ENCODE measurements around the gene CBLL1. TPM values are rescaled to one million over a fixed set of nuclear protein-coding genes. Genes with fewer than 3 reads are reported as not detected.

Gene CBLL1
- total and polyA plus RNA-seq, 2 donors from 2014 or later: 5.6 to 22.4 TPM

DNA sequence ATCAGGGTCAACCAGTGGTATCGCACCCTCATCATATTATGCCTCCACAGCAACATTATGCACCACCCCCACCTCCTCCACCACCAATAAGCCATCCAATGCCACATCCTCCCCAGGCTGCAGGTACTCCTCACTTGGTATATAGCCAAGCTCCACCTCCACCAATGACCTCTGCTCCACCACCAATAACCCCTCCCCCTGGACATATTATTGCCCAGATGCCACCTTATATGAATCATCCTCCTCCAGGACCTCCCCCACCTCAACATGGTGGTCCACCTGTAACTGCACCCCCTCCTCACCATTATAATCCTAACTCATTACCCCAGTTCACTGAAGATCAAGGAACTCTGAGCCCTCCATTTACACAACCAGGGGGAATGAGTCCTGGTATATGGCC, 14.7 kb downstream of the CBLL1 start:
- Histone ChIP-seq H3K4me1 (ENCODE audit: control insufficient read depth in 2 of 3, insufficient read depth in 2 of 3, low read depth in 1 of 3, low read length in 3 of 3) (no peaks in the 10 kb centered on the region), H3K27ac (ENCODE audit: low read depth in 2 of 2, low read length in 2 of 2) (no peak overlapping the region), H3K9ac (ENCODE audit: low read length in 3 of 3) (no peak overlapping the region), H3K9me3 (ENCODE audit: control insufficient read depth in 2 of 3, insufficient read depth in 1 of 3, low read length in 3 of 3) (no peaks in the 10 kb centered on the region), H3K4me3 (ENCODE audit: low read length in 3 of 3) (no peak overlapping the region), H3K27me3 (ENCODE audit: control insufficient read depth, insufficient read depth, low read length) (no peaks in the 10 kb centered on the region), H3K36me3 (ENCODE audit: control insufficient read depth in 2 of 3, insufficient read depth in 3 of 3, low read length in 3 of 3) (peaks cover 5 to 36% (median 19%) of the 10 kb centered on the region in 3 donors)
- intact Hi-C loops (cut with DNase I): no loop called here
- no peak for DNase-seq
- TF ChIP-seq, protein P1, sequence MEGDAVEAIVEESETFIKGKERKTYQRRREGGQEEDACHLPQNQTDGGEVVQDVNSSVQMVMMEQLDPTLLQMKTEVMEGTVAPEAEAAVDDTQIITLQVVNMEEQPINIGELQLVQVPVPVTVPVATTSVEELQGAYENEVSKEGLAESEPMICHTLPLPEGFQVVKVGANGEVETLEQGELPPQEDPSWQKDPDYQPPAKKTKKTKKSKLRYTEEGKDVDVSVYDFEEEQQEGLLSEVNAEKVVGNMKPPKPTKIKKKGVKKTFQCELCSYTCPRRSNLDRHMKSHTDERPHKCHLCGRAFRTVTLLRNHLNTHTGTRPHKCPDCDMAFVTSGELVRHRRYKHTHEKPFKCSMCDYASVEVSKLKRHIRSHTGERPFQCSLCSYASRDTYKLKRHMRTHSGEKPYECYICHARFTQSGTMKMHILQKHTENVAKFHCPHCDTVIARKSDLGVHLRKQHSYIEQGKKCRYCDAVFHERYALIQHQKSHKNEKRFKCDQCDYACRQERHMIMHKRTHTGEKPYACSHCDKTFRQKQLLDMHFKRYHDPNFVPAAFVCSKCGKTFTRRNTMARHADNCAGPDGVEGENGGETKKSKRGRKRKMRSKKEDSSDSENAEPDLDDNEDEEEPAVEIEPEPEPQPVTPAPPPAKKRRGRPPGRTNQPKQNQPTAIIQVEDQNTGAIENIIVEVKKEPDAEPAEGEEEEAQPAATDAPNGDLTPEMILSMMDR (IDR thresholded peaks at IDR 0.05; ENCODE audit: borderline replicate concordance, extremely low read depth, insufficient read depth): no peak
- FAIRE-seq: no peak

DNA sequence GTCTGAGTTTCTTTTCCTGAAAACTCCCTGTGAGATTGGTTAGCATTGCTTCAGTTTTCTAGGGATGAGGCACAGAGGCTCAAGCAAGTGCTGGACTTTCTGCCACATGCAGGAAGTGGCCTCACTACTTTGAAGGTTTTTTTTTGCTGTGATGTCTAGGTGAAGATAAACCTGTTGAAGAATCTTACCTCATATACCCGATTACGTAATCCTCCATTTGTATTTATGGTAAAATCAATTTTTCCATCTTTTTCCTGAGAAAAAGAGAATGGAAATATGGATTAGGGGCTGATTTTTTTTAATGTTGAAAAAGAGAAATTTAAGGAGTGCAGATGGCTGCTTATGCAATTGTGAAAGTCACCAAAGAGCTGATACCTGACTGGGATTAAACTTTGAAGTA, 23.4 kb downstream of the CBLL1 start:
- DNase-seq (no peak), FAIRE-seq (no peak)
- TF ChIP-seq, protein P1 (IDR thresholded peaks at IDR 0.05; ENCODE audit: borderline replicate concordance, extremely low read depth, insufficient read depth): no peak
- H3K27me3 ChIP-seq (ENCODE audit: control insufficient read depth, insufficient read depth, low read length): no peaks in the 10 kb centered on the region
- no peaks in the 10 kb centered on the region for H3K36me3 ChIP-seq (ENCODE audit: control insufficient read depth in 2 of 3, insufficient read depth in 3 of 3, low read length in 3 of 3)
- no peaks in the 10 kb centered on the region for H3K9me3 ChIP-seq (ENCODE audit: control insufficient read depth in 2 of 3, insufficient read depth in 1 of 3, low read length in 3 of 3)
- no peak overlapping the region for H3K4me3 ChIP-seq (ENCODE audit: low read length in 3 of 3)
- H3K9ac ChIP-seq (ENCODE audit: low read length in 3 of 3): no peak overlapping the region
- no peaks in the 10 kb centered on the region for H3K4me1 ChIP-seq (ENCODE audit: control insufficient read depth in 2 of 3, insufficient read depth in 2 of 3, low read depth in 1 of 3, low read length in 3 of 3)
- intact Hi-C loops (cut with DNase I): no loop called here
- H3K27ac ChIP-seq (ENCODE audit: low read depth in 2 of 2, low read length in 2 of 2): no peak overlapping the region

DNA sequence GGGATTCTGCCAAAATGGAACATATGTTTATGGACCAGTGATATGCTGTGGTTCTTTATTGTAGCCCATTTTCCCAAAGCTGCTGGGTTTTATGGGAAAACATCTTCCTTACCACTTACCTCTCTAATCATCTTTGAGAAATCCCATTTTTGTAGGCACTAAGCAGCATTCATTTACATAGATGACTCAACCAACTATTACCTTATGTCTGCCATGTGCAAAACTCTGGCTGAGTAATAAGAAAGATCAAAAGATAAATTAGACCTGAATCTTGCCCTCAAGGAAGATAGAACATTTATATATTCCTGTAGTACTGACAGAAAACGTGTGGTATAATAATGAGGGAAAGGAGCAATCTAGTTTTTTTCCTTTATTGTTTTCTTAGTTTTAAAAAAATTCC, 24.3 kb downstream of the CBLL1 start:
- FAIRE-seq (no peak), DNase-seq (no peak)
- no peaks in the 10 kb centered on the region for H3K27me3 ChIP-seq (ENCODE audit: control insufficient read depth, insufficient read depth, low read length)
- no peak overlapping the region for H3K27ac ChIP-seq (ENCODE audit: low read depth in 2 of 2, low read length in 2 of 2)
- H3K9ac ChIP-seq (ENCODE audit: low read length in 3 of 3): no peak overlapping the region
- intact Hi-C loops (cut with DNase I): no loop called here
- H3K9me3 ChIP-seq (ENCODE audit: control insufficient read depth in 2 of 3, insufficient read depth in 1 of 3, low read length in 3 of 3): no peaks in the 10 kb centered on the region
- no peaks in the 10 kb centered on the region for H3K4me1 ChIP-seq (ENCODE audit: control insufficient read depth in 2 of 3, insufficient read depth in 2 of 3, low read depth in 1 of 3, low read length in 3 of 3)
- no peak overlapping the region for H3K4me3 ChIP-seq (ENCODE audit: low read length in 3 of 3)
- TF ChIP-seq, protein P1 (IDR thresholded peaks at IDR 0.05; ENCODE audit: borderline replicate concordance, extremely low read depth, insufficient read depth): no peak
- H3K36me3 ChIP-seq (ENCODE audit: control insufficient read depth in 2 of 3, insufficient read depth in 3 of 3, low read length in 3 of 3): no peaks in the 10 kb centered on the region

DNA sequence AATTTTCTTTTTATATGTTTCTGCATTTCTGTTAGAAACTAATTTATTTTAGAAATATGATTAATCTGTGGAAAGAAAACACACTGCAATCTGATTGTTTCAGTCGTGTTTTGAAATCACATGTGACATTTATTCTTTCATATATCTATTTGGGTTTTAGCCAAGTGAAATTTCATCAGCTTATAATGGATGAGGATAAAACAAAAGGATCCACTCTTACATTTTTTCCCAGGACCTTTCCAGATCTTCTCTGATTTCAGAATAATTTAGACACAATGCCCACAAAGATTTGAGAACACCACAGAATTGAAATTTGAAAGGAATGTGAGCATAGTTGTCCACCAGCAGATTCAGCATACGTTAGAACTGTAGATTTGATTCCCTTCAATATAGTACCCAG, 29.1 kb downstream of the CBLL1 start:
- H3K27ac ChIP-seq (ENCODE audit: low read depth in 2 of 2, low read length in 2 of 2): no peak overlapping the region
- no peak overlapping the region for H3K9ac ChIP-seq (ENCODE audit: low read length in 3 of 3)
- H3K36me3 ChIP-seq (ENCODE audit: control insufficient read depth in 2 of 3, insufficient read depth in 3 of 3, low read length in 3 of 3): no peaks in the 10 kb centered on the region
- no peaks in the 10 kb centered on the region for H3K9me3 ChIP-seq (ENCODE audit: control insufficient read depth in 2 of 3, insufficient read depth in 1 of 3, low read length in 3 of 3)
- no peak for DNase-seq
- no peak overlapping the region for H3K4me3 ChIP-seq (ENCODE audit: low read length in 3 of 3)
- H3K27me3 ChIP-seq (ENCODE audit: control insufficient read depth, insufficient read depth, low read length): no peaks in the 10 kb centered on the region
- FAIRE-seq: no peak
- H3K4me1 ChIP-seq (ENCODE audit: control insufficient read depth in 2 of 3, insufficient read depth in 2 of 3, low read depth in 1 of 3, low read length in 3 of 3): no peaks in the 10 kb centered on the region
- intact Hi-C loops (cut with DNase I): no loop called here
- TF ChIP-seq, protein P1 (IDR thresholded peaks at IDR 0.05; ENCODE audit: borderline replicate concordance, extremely low read depth, insufficient read depth): no peak
